ENCODE measurements around the gene DGAT2.

Gene DGAT2

DNA sequence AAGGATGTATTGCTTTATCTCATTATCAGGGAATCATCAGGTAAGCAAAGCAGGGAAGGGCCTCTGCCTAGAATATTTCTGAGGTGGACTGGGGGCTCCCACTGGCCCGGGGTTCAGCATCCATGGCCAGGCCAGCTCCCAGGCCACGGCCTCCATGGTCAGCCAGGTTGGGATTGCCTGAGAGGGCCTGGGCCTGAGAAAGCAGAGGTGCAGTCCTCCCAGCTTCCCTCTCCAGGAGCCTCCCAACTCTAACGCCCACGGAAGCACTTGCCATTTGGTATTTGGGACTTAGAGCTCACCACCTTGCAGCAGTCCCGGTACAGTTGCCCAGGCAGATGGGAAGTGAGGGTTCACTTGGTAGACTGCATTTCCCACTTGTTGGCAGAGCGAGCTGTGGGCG, 12.7 kb downstream of the DGAT2 start:
- no peak for DNase-seq

DNA sequence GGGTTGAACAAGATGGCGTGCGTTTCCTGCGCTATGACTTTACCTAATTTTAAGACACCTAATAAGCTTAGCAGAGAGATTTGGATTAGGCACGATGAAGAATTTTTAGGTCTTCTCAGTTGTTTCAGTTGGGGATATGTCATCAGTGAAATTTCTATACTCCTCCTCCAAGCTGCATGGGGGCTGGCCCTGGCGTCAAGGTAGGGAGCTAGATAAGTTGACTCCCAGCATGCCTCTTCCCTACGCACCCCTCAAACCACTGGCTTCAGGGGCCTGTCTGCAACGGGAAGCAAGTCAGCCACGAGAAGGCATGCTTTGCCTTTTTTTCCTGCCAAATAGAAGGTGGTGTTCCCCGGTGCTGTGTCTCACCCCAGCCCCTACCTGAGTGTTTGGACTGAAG, 13.3 kb downstream of the DGAT2 start:
- no peak for DNase-seq

DNA sequence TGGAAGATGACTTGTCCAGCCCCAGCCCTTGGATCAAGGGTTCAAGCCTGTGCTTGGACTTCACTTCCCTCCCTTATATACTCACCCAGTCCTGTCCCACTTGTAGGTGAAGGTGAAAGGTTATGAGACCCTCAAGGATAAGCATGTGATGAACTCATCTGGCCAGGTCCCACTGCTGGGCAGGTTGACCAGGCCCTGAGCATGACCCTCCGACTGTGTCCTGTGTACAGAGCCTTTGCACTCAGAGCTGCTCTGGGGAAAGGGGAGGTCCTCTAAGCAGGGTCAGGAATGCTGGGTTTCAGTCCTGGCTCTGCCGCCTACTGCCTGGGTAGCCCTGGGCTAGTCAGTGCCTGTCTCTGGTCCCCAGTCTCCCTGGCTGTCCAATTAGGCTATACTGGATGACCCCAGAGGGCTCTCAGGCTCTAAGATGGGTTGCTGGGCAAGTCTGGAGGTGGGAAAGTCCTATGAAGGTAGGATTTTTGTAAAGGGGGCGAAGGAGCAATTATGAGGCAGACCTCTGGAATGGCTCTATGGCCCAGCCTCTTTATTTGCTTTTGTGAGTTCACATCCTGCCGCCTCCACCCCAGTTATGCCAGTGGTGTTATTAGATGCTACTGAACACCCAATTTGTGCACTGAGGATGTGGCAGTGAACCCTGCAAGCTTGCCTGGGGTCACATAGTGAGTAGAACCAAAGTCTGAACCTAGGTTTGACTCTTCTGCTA, 14.1 kb downstream of the DGAT2 start:
- DNase-seq, result no peak

DNA sequence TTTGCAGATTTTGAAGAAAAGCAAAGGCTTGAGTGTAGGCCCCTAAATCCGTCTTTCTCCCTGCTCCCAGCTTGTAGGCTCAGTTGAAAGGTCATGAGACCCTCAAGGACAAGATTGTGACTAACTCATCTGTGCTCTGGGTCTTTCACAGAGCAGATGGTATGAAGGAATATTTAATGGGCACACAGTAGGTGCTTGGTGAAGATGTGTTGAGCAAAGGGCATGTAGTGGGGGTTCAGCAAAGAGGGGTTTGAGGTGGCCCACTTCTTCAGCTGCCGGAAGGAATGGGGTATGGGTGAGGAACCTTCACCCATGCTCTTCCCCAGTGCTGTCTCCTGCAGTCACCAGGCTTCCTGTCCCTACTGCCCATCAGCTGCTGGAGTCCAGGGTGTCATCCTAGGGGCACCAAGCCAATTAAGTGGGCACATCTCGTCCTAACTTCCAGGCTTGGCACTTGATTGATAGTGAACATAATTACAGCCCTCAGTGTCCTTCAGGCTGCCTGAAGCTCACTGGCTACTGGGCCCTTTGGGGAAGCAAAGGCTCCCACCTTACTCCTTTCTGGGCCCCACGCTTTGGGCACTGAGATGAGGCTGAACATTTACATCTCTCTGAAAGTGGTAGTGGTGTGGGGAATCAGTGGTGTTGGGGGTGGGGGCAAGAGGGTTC, 15.0 kb downstream of the DGAT2 start:
- DNase-seq, result no peak

DNA sequence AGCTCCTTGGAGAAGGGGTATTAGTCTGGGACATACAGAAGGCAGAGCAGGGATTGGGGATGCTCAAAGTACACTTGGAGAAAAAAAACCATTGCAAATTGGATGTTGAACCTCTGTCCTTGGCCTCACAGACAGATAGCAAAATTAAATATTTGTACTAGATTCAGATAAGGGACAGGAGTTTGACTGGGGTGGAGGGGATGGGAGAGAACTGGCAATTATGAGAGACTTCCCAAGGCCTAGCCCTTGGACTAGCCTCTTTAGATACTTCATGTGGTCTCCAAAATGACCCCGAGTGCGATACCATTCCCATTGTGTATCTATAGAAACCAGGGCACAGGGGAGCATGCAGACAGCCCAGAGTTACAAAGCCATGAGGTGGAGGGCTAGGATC, 15.5 kb downstream of the DGAT2 start:
- no peak for DNase-seq

DNA sequence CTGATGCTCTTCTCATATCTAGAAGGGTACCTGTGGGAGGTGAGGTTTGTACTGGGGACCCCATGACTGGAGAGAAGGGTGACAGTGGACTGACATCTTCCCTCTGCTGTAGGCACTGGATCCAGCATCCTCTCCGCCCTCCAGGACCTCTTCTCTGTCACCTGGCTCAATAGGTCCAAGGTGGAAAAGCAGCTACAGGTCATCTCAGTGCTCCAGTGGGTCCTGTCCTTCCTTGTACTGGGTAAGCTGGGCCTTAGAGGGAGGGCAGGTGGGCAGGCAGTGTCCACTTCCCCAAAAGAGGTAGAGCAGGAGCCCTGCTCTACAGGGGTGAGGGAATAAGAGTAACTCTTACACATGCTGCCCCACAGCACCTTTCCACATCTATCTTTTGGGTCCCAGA, 15.9 kb downstream of the DGAT2 start:
- DNase-seq, result no peak

DNA sequence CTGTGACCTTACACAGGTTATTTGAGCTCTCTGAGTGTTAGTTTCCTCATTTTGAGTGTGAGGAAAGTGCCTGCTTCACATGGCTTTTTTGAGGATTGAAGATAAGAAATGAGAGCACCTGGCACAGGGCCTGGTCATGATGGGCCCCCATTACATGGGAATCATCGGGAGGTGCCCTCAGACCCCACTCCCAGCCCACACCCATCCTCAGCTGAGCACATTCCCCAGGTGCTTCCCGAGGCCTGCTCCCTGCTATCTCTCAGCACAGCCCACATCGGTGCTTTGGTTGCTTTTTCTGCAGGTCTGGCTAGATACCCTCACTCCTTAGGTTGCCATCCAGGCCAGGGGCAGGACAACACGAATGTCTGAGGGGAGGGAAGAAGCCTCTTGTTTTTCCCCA, 16.6 kb downstream of the DGAT2 start:
- no peak for DNase-seq

DNA sequence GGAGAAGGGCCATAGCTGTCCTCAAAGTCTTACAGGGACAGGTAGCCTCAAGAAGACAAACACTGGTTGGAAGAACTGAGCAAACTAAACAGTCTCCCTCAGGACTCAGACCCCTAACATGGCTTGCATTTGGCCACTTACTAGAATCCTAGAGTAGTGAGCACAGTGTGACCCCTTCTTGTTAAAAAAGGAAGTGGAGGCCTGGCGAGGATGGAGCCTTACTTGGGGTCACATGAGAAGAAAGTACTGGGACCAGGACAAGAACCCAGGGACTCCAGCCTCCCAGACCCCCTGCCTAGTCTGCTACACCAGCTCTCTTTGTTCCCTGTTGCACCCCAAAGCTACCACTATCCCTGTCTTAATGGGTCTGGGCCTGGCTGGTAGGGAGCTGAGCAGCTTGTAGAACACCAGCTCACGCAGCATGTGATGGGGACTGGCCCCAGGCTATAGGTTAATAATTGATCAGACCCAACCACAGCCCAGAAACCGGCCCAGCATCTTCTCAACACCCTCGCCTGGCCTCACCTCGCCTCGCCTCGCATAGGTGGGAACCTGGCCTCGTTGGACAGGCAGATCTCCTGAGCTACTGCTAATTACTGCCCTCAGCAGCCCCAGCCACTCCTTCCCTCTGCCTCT, 17.6 kb downstream of the DGAT2 start:
- DNase-seq, result no peak

DNA sequence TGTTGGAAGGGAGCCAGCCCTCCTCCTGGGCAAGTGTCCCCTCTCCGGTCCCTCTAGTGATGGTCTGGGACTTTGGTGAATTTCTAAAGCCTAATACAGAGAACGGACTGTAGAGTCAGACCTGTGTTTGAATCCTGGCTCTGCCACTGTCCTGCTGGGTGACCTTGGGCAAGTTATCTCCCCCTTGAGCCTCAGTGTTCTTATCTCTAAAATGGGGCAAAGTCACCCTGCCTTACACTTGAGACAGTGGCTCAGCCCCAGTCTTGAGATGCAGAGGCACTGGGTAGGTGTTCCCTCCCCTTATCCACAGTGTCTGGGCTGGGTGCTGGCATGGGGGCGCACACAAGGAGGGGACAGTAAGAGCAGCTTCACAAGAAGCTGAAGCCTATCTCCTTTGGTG, 20.9 kb downstream of the DGAT2 start:
- DNase-seq, result no peak

DNA sequence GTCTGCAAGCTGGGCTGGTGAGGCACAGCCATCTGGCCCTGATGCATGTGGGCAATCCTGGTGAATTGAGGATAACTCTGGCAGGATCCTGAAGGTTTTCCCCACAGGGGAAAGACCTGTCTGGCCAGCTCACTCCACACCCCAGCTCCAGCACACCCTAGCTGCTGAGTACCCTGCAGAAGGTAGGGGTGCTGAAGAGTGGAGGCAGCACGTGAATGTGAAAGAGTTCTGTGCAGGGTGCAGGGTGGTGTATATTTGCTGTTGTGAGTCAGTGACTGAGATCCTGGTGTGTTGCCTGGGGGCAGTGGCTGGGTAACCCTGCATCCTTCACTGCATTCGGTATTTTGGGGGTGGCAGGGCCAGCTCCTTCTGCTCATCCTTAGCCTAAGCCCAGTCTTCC, 22.4 kb downstream of the DGAT2 start:
- no peak for DNase-seq

DNA sequence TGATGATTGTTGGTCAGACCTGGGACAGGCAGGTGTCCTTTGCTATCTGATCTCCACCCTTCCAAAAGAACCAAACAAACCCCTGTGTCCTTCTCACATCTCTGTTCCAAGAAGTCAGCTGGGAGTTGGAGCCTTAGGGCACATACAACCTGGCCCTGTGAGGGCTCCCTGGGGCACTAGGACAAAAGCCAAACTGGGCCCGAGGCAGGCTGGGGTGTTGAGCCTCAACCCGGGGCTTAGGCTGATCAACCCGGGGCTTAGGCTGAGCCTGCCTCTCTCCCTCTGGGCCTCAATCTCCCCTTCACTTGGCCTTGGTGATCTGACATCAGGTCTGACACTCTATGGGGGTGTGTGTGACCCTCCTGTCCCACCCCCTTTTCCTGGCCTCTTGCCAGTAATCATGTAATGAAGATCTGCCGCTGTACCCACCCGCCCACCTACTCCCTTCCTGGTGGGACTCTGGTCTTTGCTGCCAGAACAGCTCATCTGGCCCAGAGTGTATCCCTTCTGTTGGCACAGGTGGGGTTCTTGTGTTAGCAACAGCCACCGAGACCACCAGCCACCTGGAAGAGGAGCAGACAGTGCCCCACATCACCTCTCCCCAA, 23.7 kb downstream of the DGAT2 start:
- DNase-seq, result no peak

DNA sequence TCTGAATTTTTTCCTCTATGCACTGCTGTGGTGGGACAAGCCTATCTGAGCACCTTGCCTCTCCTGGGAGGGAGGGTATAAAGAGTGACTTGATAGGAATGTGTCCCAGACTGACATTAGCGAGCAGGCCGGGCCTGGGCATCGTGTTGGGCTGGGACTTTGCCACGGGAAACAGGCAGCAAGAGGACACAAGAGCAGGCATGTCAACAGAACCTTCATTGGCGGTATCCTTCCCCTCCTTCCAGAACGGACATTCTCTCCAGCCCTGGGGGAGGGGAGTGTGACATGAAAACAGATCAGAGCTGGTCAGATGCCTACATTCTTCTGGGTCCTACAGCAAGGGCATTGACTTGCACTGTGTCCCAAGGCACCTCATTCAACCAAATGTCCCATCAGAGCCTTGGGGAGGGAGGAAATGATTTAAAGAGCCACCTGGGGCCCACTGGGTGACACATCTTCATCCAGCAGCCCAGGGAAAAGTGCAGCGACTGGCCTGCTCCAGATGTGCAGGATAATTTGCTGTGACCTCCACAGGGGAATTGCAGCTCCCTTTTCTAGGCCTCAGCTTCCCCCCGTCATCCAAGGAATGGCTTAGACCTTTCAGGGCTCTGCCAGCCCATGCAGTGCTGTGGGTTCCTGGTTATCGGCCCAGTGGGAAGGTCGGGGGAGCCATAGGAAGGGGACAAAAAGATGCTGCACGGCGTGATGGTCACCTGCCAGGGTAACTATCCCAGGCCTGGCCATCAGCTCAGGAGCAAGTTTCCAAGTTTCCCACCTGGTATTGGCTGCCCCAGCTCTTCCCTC, 24.6 kb downstream of the DGAT2 start:
- DNase-seq, result no peak

DNA sequence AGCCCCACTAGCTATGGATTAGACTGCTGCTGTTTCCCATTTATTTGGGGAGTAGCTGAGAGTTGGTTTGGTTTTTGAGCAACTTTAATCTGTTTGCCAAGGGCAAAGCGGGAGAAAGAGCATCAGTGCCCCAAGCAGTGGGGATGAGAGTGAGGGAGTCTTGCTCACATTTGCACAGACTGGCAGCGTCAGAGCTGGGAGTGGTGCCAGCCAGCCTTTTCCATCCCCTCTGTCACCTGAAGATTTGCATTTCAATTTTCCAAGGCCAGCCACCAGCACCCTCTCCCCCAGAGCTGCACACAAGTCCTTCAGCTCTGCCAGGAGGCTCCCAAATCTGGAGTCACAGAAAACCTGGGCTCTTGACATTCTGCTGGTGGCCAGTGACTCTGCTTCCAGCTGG, 25.4 kb downstream of the DGAT2 start:
- DNase-seq, result no peak

DNA sequence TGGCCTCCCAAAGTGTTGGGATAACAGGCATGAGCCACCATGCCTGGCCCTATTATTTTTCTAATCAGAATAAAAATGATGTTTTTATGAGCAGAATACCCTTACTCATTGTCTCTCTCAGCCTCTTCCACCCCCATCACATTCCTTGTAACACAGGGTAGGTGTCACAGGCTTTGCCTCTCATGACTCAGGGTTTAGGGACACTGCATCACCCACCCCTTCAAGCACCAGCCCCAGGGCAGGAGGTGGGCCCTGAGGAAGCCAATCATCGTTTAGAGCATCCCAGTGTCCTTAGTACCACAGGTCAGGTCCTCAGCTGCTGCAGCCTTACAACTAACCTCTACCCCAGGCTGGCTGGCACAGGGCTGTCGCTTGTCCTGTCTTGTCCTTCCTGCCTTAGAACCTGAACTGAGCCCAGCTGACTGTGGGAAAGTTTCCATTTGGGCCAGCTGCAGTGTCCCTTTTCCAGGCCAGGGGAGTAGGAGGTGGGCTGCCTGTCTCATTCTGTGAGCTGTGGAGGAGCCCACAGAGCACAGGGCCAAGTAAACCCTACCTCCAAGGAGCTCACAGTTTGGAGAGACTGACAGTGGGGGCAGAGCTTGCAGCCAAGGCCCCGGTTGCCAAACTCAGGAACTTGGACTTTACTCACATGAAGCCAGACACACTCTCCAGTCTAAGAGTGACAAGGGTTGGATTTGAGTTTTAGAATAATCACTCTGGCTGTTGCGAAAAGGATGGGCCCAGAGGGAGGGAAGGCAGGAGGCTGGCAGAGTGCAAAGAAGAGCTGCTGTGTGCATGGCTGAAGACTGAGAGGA, 26.9 kb downstream of the DGAT2 start:
- no peak for DNase-seq

DNA sequence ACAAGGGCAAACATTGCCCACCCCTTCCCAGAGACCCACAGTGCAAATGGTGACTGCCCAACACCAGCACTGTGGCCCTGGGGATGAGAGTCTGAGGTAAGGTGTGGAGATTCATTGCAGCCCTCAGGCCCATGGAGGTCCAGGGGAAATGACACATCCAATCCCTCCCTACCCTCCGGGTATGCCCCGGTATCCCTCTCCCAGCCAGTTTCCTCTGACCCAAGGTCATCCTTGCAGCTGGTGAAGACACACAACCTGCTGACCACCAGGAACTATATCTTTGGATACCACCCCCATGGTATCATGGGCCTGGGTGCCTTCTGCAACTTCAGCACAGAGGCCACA, 27.5 kb downstream of the DGAT2 start:
- no peak for DNase-seq

DNA sequence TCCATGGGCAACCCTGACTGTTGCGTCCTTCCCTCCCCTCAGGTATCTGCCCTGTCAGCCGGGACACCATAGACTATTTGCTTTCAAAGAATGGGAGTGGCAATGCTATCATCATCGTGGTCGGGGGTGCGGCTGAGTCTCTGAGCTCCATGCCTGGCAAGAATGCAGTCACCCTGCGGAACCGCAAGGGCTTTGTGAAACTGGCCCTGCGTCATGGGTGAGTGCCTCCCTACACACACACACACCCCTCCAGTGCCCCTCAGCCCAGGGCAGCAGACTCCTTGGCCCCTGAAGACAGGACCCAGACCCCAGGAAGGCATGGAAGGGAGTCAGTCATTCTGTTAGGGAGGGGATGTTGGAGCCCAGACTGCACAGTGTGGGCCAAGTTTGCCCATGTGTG, 28.5 kb downstream of the DGAT2 start:
- DNase-seq, result no peak

DNA sequence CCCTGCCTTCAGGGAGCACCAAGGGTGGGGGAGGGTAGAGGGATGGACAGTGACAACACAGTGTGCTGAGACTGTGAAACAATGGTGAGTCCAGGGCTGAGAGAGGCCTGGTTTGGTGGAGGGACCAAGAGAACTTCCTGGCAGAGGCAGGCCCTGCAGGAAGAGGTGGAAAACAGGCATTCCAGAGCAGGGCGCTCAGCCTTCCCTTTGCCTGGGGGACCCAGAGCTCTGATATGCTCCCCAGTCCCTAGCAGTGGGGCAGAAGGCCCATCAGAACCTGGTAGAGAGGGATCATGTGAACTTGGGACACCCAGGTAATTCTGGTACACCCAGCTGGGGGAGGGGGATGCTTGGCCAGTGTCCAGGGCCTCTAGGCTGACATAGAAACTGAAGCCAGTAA, 29.2 kb downstream of the DGAT2 start:
- DNase-seq, result no peak

DNA sequence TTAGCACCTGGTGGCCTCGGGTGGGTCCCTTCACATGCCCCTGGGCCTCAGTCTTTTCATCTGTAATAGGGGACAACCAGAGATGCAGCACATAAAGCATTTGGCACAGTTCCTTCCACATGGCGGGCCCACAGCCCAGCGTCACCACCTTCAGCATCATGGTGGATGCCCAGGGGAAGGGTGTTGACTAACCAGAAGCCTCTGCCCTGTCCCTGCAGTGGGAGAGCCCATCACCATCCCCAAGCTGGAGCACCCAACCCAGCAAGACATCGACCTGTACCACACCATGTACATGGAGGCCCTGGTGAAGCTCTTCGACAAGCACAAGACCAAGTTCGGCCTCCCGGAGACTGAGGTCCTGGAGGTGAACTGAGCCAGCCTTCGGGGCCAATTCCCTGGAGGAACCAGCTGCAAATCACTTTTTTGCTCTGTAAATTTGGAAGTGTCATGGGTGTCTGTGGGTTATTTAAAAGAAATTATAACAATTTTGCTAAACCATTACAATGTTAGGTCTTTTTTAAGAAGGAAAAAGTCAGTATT, 31.6 kb downstream of the DGAT2 start:
- DNase-seq, result no peak

DNA sequence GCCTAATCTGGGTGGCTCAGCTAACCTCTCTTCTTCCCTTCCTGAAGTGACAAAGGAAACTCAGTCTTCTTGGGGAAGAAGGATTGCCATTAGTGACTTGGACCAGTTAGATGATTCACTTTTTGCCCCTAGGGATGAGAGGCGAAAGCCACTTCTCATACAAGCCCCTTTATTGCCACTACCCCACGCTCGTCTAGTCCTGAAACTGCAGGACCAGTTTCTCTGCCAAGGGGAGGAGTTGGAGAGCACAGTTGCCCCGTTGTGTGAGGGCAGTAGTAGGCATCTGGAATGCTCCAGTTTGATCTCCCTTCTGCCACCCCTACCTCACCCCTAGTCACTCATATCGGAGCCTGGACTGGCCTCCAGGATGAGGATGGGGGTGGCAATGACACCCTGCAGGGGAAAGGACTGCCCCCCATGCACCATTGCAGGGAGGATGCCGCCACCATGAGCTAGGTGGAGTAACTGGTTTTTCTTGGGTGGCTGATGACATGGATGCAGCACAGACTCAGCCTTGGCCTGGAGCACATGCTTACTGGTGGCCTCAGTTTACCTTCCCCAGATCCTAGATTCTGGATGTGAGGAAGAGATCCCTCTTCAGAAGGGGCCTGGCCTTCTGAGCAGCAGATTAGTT, 32.3 kb downstream of the DGAT2 start:
- no peak for DNase-seq

DNA sequence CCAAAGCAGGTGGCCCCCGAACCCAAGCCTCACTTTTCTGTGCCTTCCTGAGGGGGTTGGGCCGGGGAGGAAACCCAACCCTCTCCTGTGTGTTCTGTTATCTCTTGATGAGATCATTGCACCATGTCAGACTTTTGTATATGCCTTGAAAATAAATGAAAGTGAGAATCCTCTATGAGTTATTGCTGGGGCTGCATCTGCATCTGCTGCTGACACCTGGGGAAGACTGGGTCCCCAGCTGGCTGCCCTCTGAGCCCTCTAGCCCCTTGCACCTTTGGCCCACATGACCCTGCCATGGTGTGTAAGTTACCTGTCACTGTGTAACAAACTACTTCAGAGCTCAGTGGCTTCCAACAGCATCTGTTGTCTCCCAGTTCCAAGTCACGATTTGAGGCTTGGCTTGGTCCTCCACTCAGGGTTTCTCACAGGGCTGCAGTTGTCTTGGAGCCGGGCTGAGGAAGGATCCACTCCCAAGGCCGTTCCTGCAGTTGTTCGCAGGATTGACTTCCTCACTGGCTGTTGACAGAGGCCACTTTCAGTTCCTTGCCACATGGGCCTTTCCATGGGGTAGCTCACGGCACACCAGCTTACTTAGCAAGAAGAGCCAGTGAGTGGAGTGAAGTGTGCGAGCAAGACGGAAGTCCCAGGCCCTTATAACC, 32.9 kb downstream of the DGAT2 start:
- no peak for DNase-seq
